HCT116 (cell line): ENCODE measurements around the gene LPIN1. TPM values are rescaled to one million over a fixed set of nuclear protein-coding genes. Genes with fewer than 3 reads are reported as not detected.

Experiments used
- ATAC-seq: fragments of 200-7000 bp; cut with Tn5 transposase; 2 replicates; pipeline ENCODE4 v1.9.1; 2020; ENCODE audit warnings: mild to moderate bottlenecking, moderate library complexity
- BruUV-seq: library from RNA; stranded (reverse); fragments of 400-500 nt; replicated peaks from 2 replicates; lab custom pipeline; 2021; lab: Mats Ljungman, UMichigan
- CTCF ChIA-PET: fragments of 300-600 bp; sonication (Branson Sonifier 250); formaldehyde crosslinking; loops from one replicate; lab custom pipeline; 2021; ENCODE audit warnings: antibody characterized with exemption; lab: Charles Lee
- POLR2A ChIA-PET: fragments of 300-600, 350-600 bp; sonication (Branson Sonifier 250); formaldehyde crosslinking; loops from one replicate; lab custom pipeline; 2021; ENCODE audit warnings: antibody characterized with exemption; lab: Charles Lee
- RAD21 ChIA-PET, 2 experiments: fragments of 300-600 bp; sonication (Branson Sonifier 250); formaldehyde crosslinking; loops; one replicate each; lab custom pipeline; 2023; ENCODE audit warnings: low total read pairs in 2 of 2; ENCODE audit not compliant: uncharacterized antibody in 2 of 2, unreplicated experiment in 2 of 2, low non-redundant PET in 1 of 2; lab: Charles Lee
- DNase-seq: peaks from one replicate; pipeline ENCODE4 v3.0.0-alpha.2; 2010; ENCODE audit warnings: low read depth, low spot score
- H2AFZ ChIP-seq: fragments of 200-600 bp; shearing (Covaris generic), sonication (generic); 2 replicates; pipeline ENCODE4 v1.6.1; 2017; ENCODE audit warnings: low read depth, mixed run types, mixed read lengths, antibody characterized with exemption, low read length; ENCODE audit not compliant: poor library complexity, severe bottlenecking
- H3K27ac ChIP-seq: 2 replicates; pipeline ENCODE4 v1.5.1; 2012; ENCODE audit warnings: low read depth, low read length
- H3K27me3 ChIP-seq: fragments of 200-600 bp; sonication (generic); 2 replicates; pipeline ENCODE4 v1.6.1; 2016; ENCODE audit warnings: mixed run types, low read length, mixed read lengths; ENCODE audit not compliant: insufficient read depth
- H3K36me3 ChIP-seq, 2 experiments: fragments of 200-500 bp in 1 of 2; fragments of 200-600 bp in 1 of 2; sonication (Bioruptor generic) in 1 of 2; sonication (generic) in 1 of 2; 2 replicates each; pipeline versions ENCODE4 v1.5.1 to v1.6.1; 2014 to 2016; ENCODE audit warnings: low read length in 2 of 2, inconsistent platforms in 1 of 2, mixed read lengths in 1 of 2, mixed run types in 1 of 2; ENCODE audit not compliant: insufficient read depth in 2 of 2, control insufficient read depth in 1 of 2
- H3K4me1 ChIP-seq, 2 experiments: fragments of 200-600 bp in 1 of 2; sonication (generic) in 1 of 2; 2 replicates each; pipeline versions ENCODE4 v1.5.1 to v1.6.1; 2012 to 2017; ENCODE audit warnings: low read length in 2 of 2, inconsistent platforms in 1 of 2, mild to moderate bottlenecking in 1 of 2, mixed read lengths in 1 of 2, mixed run types in 1 of 2, moderate library complexity in 1 of 2; ENCODE audit not compliant: insufficient read depth in 2 of 2, control insufficient read depth in 1 of 2
- H3K4me2 ChIP-seq: fragments of 200-600 bp; sonication (generic); 2 replicates; pipeline ENCODE4 v1.6.1; 2017; ENCODE audit warnings: mixed run types, low read length, mixed read lengths
- H3K4me3 ChIP-seq, 2 experiments: fragments of 200-600 bp in 1 of 2; sonication (generic) in 1 of 2; replicated peaks in 1 of 2; 2 replicates each; pipeline ENCODE4 v1.5.1; 2011 to 2016; ENCODE audit warnings: low read length in 2 of 2, control low read depth in 1 of 2, low read depth in 1 of 2, mild to moderate bottlenecking in 1 of 2, mixed read lengths in 1 of 2, mixed run types in 1 of 2
- H3K79me2 ChIP-seq: fragments of 200-600 bp; sonication (generic); 2 replicates; pipeline ENCODE4 v1.6.1; 2017; ENCODE audit warnings: mild to moderate bottlenecking, mixed run types, low read length, moderate library complexity, mixed read lengths; ENCODE audit not compliant: insufficient read depth
- H3K9ac ChIP-seq: fragments of 200-600 bp; sonication (generic); 2 replicates; pipeline ENCODE4 v1.6.1; 2016; ENCODE audit warnings: low read length, mixed read lengths
- H3K9me2 ChIP-seq: fragments of 200-600 bp; sonication (generic), shearing (Covaris generic); 2 replicates; pipeline ENCODE4 v1.6.1; 2017; ENCODE audit warnings: mixed run types, mild to moderate bottlenecking, moderate library complexity; ENCODE audit not compliant: insufficient read depth
- H3K9me3 ChIP-seq, 2 experiments: fragments of 200-500 bp in 1 of 2; fragments of 200-600 bp in 1 of 2; sonication (Bioruptor generic) in 1 of 2; sonication (generic) in 1 of 2; 2 replicates each; pipeline ENCODE4 v1.6.1; 2014 to 2017; ENCODE audit warnings: low read length in 2 of 2, mixed read lengths in 2 of 2, inconsistent platforms in 1 of 2, low read depth in 1 of 2, mild to moderate bottlenecking in 1 of 2, mixed run types in 1 of 2, moderate library complexity in 1 of 2; ENCODE audit not compliant: control insufficient read depth in 1 of 2, insufficient read depth in 1 of 2
- H4K20me1 ChIP-seq: fragments of 200-600 bp; sonication (generic), shearing (Covaris generic); 2 replicates; pipeline ENCODE4 v1.6.1; 2017; ENCODE audit warnings: mixed run types, mild to moderate bottlenecking, moderate library complexity; ENCODE audit not compliant: insufficient read depth
- CBX3 ChIP-seq: IDR thresholded peaks from 2 replicates; pipeline ENCODE4 v1.6.1; 2012; ENCODE audit warnings: low read depth
- CEBPB ChIP-seq: IDR thresholded peaks from 2 replicates; pipeline ENCODE4 v1.6.1; 2012; ENCODE audit warnings: low read depth
- EGR1 ChIP-seq: IDR thresholded peaks from 2 replicates; pipeline ENCODE4 v1.6.1; 2012; ENCODE audit warnings: low read depth
- EZH2 ChIP-seq: fragments of 200-600 bp; sonication (generic); IDR thresholded peaks from 2 replicates; pipeline ENCODE4 v1.6.1; 2017; ENCODE audit warnings: antibody characterized with exemption, mixed run types
- FOSL1 ChIP-seq: IDR thresholded peaks from 2 replicates; pipeline ENCODE4 v1.6.1; 2012; ENCODE audit warnings: low read depth
- JUND ChIP-seq: IDR thresholded peaks from 2 replicates; pipeline ENCODE4 v1.6.1; 2012
- POLR2A ChIP-seq: IDR thresholded peaks from 2 replicates; pipeline ENCODE4 v1.7.0; 2011; ENCODE audit warnings: borderline replicate concordance; ENCODE audit not compliant: insufficient read depth, insufficient read length; ENCODE audit errors: extremely low read depth
- SIN3A ChIP-seq: IDR thresholded peaks from 2 replicates; pipeline ENCODE4 v1.6.1; 2012; ENCODE audit warnings: low read depth
- SP1 ChIP-seq: IDR thresholded peaks from 2 replicates; pipeline ENCODE4 v1.6.1; 2012; ENCODE audit warnings: low read depth
- TCF7L2 ChIP-seq: IDR thresholded peaks from 2 replicates; pipeline ENCODE4 v1.7.0; 2011; ENCODE audit warnings: borderline replicate concordance, inconsistent platforms; ENCODE audit not compliant: insufficient read depth, insufficient read length; ENCODE audit errors: extremely low read depth
- ZNF274 ChIP-seq: fragments of 200-500 bp; sonication (Bioruptor generic); IDR thresholded peaks from 2 replicates; pipeline ENCODE4 v1.6.1; 2014; ENCODE audit warnings: mild to moderate bottlenecking, low read depth, low read length, inconsistent platforms
- intact Hi-C: fragments of 100-400 bp; cut with micrococcal nuclease; formaldehyde crosslinking; loops from 2 replicates; pipeline ENCODE4 v1.10.0; 2022
- total RNA-seq: library from RNA; stranded (reverse); gene quantifications from one replicate; pipeline ENCODE4 v1.2.1, GENCODE V29; 2021; ENCODE audit not compliant: unreplicated experiment
- TF ChIP-seq, protein P1 (sequence below): IDR thresholded peaks from 2 replicates; pipeline ENCODE4 v1.6.1; 2012
- TF ChIP-seq, protein P2 (sequence below), 3 experiments: fragments of 200-600 bp in 1 of 3; sonication (generic) in 1 of 3; IDR thresholded peaks in 2 of 3; conservative IDR thresholded peaks in 1 of 3; 2 replicates each; pipeline ENCODE4 v1.5.1; 2012 to 2017; ENCODE audit warnings: low read depth in 2 of 3, low read length in 2 of 3, antibody characterized with exemption in 1 of 3, borderline replicate concordance in 1 of 3, control low read depth in 1 of 3, mild to moderate bottlenecking in 1 of 3, mixed read lengths in 1 of 3, mixed run types in 1 of 3, moderate library complexity in 1 of 3; ENCODE audit not compliant: insufficient read depth in 1 of 3
- TF ChIP-seq, protein P3 (sequence below): IDR thresholded peaks from 2 replicates; pipeline ENCODE4 v1.6.1; 2012; ENCODE audit warnings: low read depth

The LPIN1 gene
- total RNA-seq, 1 experiment from 2014 or later: 16.7 TPM

DNA sequence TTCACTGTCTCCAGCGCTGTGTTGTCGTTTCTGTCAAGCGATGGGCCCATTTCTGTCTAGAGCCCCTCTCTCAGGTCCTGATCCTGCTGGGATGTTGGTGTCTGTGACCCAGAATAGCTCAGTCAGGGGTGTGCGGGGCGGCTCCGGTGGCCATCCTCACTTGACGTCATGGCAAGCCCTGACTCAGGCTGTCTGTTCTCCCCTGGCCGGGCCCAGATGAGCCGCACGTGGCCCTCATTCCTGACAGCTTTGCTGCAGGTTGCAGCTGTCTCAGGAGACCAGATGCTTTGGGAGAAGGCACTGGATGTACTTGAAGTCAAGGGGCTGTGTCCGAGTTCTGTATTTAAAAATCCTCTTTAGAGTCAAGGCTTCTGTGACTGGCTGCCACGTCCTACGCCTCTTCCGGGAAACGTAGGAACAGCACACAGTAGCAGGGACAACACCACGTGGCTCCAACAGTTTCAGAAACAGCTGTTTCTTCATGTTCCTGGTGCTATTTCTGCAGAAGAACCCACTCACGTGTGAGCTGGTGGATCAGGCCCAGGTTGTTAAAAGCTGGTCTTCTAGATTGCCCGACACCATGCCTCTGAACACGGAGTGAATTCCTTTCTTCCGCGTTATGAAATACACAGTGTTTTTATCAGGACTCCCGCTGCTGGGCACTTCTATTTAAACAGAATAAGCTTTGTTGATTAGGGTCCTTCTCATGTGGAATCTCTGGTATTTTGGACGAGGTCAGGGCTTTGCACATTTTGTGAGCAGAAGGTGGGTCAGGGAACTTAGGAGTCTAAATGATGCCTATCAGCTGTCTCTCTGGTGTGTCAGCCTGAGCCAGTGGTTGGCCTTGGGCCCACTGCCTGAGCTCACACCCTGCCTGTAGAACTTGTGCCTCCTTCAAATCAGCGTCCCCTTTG, 48.2 kb upstream of the LPIN1 start (continued):
- TF ChIP-seq, protein P1, sequence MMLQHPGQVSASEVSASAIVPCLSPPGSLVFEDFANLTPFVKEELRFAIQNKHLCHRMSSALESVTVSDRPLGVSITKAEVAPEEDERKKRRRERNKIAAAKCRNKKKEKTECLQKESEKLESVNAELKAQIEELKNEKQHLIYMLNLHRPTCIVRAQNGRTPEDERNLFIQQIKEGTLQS: no peak
- TF ChIP-seq SP1: no peak

DNA sequence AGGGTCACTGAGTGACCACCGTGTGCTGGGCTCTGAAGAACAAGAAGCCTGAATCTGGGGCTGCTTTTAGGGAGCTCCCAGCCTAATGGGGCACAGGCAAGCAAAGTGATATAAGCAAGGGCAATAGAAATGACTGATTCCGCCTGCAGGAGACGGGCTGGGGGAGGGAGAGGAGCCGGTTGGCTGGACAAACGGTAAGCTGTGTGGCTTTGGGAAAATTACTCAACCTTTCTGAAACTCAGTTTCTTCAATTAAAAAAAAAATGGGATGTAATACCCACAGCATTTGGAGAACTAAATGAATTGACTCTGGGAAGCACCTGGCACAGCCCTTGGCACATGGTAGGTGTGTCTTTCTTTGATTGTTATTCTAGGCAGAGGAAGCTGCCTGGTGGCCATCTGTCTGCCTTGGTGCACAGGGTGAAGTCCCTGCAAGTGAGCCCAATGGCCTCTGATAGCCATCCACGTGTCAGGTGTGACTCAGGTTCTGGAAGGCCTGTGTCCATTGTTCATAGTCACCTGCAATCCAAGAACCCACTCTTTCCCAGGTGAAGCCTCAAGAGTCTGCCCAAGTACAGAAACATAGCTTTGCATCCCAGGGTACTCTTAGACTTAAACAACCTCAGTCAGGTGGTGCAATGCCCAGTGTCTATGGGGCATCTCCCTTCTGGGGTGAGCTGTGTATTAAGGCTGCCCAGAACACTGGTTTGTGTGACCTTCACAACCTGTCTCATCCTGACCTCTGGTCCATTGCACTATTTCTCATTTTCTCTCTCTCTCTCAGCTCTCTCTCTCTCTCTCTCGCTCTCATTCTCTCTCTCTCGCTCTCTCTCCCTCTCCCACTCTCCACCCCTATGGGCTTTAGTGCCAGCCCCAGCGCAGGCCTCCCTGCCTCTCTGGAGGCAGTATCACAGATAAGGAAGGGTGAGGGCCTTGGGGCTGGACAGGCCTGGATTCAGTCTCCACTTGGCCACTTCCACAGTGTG, 46.5 kb upstream of the LPIN1 start:
- intact Hi-C loops: no loop called here
- ChIA-PET RAD21 (no interaction called here), CTCF (interaction anchor here (1.2 kb wide), 1 partner anchor 79 kb away, joined by 3 read pairs; no protein-coding TSS in a partner anchor), POLR2A (no interaction called here)
- Histone ChIP-seq H3K4me2 (no peak overlapping the region), H2AFZ (no peak overlapping the region), H3K9me2 (no peaks in the 10 kb centered on the region), H3K9ac (no peak overlapping the region), H4K20me1 (no peaks in the 10 kb centered on the region), H3K9me3 (no peaks in the 10 kb centered on the region), H3K79me2 (no peaks in the 10 kb centered on the region), H3K27me3 (no peaks in the 10 kb centered on the region), H3K36me3 (no peaks in the 10 kb centered on the region), H3K4me3 (no peak overlapping the region), H3K27ac (no peak overlapping the region), H3K4me1 (peaks cover 4 to 21% of the 10 kb centered on the region in 2 experiments; a peak in 3 of 4 replicates)
- ATAC-seq (no peak), DNase-seq (no peak)
- BruUV-seq: no TSS peak
- no peak for TF ChIP-seq SP1
- TF ChIP-seq SIN3A: no peak
- no peak for TF ChIP-seq TCF7L2
- no peak for TF ChIP-seq ZNF274
- TF ChIP-seq POLR2A: no peak
- no peak for TF ChIP-seq EZH2
- no peak for TF ChIP-seq CEBPB
- TF ChIP-seq, protein P2, sequence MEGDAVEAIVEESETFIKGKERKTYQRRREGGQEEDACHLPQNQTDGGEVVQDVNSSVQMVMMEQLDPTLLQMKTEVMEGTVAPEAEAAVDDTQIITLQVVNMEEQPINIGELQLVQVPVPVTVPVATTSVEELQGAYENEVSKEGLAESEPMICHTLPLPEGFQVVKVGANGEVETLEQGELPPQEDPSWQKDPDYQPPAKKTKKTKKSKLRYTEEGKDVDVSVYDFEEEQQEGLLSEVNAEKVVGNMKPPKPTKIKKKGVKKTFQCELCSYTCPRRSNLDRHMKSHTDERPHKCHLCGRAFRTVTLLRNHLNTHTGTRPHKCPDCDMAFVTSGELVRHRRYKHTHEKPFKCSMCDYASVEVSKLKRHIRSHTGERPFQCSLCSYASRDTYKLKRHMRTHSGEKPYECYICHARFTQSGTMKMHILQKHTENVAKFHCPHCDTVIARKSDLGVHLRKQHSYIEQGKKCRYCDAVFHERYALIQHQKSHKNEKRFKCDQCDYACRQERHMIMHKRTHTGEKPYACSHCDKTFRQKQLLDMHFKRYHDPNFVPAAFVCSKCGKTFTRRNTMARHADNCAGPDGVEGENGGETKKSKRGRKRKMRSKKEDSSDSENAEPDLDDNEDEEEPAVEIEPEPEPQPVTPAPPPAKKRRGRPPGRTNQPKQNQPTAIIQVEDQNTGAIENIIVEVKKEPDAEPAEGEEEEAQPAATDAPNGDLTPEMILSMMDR (IDR thresholded peaks at IDR 0.05 in 2 of 3, conservative IDR thresholded peaks at IDR 0.05 in 1 of 3; ENCODE audit: borderline replicate concordance in 1 of 3, insufficient read depth in 1 of 3, low read depth in 2 of 3, low read length in 2 of 3): no peak
- TF ChIP-seq, protein P1: no peak
- no peak for TF ChIP-seq FOSL1
- no peak for TF ChIP-seq CBX3
- TF ChIP-seq, protein P3, sequence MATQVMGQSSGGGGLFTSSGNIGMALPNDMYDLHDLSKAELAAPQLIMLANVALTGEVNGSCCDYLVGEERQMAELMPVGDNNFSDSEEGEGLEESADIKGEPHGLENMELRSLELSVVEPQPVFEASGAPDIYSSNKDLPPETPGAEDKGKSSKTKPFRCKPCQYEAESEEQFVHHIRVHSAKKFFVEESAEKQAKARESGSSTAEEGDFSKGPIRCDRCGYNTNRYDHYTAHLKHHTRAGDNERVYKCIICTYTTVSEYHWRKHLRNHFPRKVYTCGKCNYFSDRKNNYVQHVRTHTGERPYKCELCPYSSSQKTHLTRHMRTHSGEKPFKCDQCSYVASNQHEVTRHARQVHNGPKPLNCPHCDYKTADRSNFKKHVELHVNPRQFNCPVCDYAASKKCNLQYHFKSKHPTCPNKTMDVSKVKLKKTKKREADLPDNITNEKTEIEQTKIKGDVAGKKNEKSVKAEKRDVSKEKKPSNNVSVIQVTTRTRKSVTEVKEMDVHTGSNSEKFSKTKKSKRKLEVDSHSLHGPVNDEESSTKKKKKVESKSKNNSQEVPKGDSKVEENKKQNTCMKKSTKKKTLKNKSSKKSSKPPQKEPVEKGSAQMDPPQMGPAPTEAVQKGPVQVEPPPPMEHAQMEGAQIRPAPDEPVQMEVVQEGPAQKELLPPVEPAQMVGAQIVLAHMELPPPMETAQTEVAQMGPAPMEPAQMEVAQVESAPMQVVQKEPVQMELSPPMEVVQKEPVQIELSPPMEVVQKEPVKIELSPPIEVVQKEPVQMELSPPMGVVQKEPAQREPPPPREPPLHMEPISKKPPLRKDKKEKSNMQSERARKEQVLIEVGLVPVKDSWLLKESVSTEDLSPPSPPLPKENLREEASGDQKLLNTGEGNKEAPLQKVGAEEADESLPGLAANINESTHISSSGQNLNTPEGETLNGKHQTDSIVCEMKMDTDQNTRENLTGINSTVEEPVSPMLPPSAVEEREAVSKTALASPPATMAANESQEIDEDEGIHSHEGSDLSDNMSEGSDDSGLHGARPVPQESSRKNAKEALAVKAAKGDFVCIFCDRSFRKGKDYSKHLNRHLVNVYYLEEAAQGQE: no peak
- no peak for TF ChIP-seq JUND
- TF ChIP-seq EGR1: no peak
